ENCODE results near the gene LRRK2.

DNA sequence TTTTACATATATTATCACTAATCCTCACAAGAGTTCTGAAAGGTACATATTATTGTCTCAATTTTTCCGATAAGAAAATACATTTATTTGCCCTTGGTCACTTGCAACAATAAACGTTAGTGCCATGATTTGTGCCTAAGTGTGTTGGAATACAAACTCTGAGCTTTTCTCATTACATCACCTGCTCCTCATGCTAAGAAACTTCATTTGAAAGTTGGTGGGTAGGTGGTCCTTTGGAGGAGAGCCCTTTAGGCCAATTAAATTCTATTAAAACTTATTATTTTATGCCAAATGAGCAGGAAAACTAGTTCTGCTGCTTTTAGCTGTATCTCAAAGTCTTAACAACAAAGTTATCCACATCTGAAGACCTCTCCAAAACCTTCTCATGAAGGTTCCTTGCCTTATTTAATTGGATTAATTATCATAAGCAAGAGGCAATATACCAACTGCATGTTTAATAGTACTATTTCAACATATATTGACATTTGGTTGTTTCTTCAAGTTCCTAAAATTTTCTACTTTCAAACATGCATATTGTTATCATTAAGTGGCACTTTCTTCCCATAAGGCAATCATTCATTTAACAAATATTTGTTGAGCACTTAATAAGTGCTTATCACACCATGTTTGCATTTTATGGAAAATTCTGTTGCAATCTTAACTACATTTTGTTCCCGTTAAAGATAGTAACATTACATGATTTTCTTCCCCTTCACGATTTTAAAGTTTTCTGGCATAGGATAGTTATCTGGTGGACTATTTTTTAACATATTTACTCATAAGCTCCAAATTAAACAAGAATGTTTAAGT is 40.1 kb upstream of the LRRK2 start:
- TF ChIP-seq, protein P1, sequence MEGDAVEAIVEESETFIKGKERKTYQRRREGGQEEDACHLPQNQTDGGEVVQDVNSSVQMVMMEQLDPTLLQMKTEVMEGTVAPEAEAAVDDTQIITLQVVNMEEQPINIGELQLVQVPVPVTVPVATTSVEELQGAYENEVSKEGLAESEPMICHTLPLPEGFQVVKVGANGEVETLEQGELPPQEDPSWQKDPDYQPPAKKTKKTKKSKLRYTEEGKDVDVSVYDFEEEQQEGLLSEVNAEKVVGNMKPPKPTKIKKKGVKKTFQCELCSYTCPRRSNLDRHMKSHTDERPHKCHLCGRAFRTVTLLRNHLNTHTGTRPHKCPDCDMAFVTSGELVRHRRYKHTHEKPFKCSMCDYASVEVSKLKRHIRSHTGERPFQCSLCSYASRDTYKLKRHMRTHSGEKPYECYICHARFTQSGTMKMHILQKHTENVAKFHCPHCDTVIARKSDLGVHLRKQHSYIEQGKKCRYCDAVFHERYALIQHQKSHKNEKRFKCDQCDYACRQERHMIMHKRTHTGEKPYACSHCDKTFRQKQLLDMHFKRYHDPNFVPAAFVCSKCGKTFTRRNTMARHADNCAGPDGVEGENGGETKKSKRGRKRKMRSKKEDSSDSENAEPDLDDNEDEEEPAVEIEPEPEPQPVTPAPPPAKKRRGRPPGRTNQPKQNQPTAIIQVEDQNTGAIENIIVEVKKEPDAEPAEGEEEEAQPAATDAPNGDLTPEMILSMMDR (conservative IDR thresholded peaks at IDR 0.05; ENCODE audit: low read length) = no peak
- no peak for TF ChIP-seq EZH2phosphoT487 (IDR thresholded peaks at IDR 0.05; ENCODE audit: borderline replicate concordance)
